RPMI8226 (cell line): Measurements from ENCODE around the gene TGFBR3.

Experiments used
- DNase-seq: peaks from one replicate; pipeline ENCODE4 v3.0.0-alpha.2; 2015

The TGFBR3 gene

DNA sequence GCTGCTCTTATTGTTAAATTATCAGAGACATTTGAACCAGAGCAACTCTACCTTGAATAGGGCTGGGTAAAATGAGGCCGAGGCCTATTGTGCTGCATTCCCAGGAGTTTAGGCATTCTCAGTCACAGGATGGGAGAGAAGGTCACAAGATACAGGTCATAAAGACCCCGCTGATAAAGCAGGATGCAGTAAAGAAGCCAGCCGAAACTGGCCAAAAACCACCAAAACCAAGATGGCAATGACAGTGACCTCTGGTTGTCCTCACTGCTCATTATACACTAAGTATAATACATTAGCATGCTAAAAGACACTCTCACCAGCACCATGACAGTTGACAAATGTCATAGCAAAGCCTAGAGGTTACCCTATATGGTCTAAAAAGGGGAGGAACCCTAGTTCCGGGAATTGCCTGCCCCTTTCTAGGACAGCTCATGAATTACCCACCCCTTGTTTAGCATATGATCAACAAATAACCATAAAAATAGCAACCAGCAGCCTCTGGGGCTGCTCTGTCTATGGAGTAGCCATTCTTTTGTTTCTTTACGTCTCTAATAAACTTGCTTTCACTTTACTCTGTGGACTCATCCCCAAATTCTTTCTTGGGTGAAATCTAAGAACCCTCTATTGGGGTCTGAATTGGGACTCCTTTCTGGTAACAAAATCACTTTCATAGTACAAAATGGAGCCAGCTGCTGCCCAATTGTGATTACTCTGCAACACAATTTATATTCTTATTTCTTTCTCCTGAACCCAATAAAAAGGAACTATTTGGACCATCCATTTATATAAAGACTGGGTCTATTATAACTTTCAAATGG is 179.6 kb downstream of the TGFBR3 start:
- DNase-seq: no peak

- no peak for DNase-seq
Observed at GRCh38 chr1:91704746-91705145, 181.2 kb downstream of the TGFBR3 start.

DNA sequence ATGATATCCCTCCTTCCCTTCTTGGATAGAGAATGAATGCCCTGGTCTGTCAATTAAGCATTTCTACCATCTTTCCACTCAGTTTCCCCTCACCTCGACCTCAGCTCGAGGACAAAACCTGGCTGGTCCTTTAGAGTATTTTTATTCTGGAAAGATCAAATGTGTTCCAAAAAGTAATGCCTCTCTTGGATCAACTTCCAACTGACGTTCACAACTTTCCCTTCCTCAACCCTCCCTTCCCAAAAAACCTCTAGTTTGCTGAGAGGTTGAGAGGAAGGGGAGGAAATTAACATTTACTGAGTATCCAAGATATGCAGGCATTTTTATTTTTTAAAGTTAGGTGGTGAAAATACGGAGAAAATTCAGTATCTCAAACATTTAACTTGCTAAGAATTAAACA is 182.9 kb downstream of the TGFBR3 start:
- no peak for DNase-seq

DNA sequence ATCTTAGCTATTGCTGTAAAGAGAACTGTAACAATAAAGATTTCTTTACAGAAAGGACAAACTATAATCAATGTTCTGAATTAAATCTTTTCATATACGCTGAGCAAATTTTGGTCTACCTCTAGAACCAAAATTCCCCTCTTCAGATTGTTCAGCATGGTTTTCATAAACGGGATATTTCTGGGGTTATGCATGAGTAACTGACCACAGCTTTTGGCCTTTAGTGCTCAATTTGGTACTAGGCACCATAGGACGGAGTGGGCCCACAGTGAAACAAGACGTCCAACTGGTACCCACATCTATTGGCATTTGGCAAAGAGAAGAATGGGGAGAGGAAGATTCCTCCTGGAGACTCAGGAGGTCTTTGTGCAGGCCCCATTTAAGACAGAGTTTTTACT is 184.5 kb downstream of the TGFBR3 start:
- DNase-seq: no peak

- no peak for DNase-seq
Observed at GRCh38 chr1:91700771-91701471, 185.0 kb downstream of the TGFBR3 start.

DNA sequence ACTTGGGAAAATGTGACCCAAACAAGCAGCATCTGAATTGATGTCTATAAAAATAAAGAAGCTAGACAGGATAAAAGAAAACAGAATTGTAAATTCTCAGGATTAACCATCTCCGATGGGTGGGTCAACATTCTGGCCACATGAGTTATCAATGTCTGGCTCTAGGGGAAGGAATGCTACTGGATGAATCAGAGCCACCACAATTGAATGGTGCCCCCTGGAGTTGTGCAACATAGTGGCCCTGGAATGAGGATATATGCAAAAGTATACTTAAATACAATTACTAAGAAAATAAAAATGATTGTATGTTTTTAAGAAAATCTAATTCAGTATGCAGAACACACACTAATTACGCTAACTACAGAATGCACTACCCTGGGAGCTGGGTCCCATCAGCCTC is 185.6 kb downstream of the TGFBR3 start:
- no peak for DNase-seq

- no peak for DNase-seq
Observed at GRCh38 chr1:91699339-91699974, 186.5 kb downstream of the TGFBR3 start.

DNA sequence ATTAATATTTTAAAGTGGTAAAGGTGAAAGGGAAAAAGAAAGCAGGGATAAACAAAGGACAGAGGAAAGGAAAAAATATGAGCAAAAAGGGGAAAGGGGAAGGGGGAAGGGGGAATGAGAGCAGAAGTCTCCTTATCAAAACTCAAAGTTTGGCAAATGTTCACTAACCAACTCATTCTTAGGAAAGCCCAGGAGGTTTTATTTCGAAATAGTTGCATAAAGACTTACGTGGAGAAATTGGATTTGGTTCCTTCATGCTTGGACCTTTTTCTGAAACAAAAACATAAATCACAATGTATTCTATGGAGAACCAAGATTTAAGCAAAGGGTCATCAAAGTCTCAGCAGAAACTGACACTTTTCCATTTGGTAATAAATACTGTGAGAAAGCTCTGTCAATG is 188.1 kb downstream of the TGFBR3 start:
- DNase-seq: no peak

- DNase-seq: no peak
Observed at GRCh38 chr1:91697416-91697815, 188.5 kb downstream of the TGFBR3 start.

- DNase-seq: no peak
Observed at GRCh38 chr1:91696321-91696720, 189.6 kb downstream of the TGFBR3 start.

GRCh38 chr1:91693557-91693956 is 192.4 kb downstream of the TGFBR3 start:
- no peak for DNase-seq

- DNase-seq: no peak
Observed at GRCh38 chr1:91691525-91691924, 194.4 kb downstream of the TGFBR3 start.

GRCh38 chr1:91689641-91690481 is 196.1 kb downstream of the TGFBR3 start:
- no peak for DNase-seq

DNA sequence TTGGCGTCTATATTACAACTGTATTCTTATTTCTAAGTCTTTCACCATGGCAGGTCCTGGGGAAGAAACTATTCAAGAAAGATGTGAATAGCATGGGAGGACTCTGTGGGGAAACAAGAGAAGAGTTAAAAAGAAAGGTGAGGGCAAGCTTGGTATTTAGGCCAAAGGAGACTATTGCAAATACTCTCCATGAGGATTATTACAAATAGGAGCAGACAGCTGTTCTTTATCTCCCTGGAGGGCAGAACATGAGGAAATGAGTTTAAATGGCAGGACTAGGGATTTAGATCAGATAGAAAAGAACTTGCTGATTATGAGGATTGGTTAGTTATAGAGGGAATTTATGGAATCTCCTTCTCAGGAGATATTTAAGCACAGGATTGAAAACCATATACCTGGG is 198.5 kb downstream of the TGFBR3 start:
- no peak for DNase-seq

- no peak for DNase-seq
Observed at GRCh38 chr1:91685994-91686393, 200.0 kb downstream of the TGFBR3 start.

- no peak for DNase-seq
Observed at GRCh38 chr1:91684481-91685196, 201.3 kb downstream of the TGFBR3 start.

DNA sequence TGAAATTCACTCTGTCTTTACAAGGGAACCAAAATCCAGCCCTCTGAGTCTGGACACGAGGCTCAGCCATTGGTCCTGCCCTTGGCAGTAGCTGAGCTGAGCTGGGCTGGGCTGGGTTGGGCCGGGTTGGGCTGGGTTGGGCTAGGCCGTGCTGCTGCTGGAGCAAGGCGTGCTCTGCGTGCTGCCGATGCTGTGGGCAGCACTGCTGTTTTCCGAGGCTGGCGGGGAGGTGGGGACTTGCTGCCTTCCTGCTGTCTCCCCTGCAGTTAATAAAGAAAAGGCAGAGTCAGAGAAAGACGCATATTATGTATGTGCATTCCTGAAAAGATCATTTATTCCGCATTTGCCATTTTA is 202.4 kb downstream of the TGFBR3 start:
- DNase-seq: no peak

DNA sequence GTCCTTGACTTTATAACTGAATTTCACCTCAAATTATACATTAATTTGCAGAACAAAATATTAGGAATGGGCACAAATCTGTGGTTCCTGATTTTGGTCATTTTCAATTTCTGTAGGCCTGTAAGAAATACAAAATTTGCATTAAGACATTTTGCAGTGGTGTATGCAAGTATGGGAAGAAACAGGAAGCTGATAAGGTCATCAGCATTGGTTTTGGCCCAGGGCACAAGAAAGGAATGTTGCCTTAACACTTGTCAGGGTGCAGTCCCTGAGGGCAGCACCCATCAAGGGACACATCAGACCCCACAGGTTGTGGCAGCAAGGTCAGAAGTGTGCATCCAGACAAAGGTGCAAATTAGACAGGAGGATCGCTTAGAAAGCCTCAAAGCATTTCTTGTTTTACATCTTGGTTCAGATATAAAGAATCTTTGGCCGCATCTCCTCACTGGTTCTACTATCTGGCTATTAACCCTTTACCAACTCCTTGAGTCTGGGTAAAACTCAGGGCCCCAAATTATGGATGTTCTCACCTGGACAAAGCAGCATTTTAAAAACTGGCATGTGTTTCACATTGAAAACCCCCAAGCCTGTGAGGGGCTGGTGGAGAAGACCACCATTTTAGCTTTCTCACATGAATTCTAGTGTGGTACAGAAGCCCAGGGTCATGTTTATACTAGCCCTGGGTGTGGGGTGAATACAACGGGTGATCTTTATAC is 202.9 kb downstream of the TGFBR3 start:
- no peak for DNase-seq

- no peak for DNase-seq
Observed at GRCh38 chr1:91680556-91681155, 205.3 kb downstream of the TGFBR3 start.

DNA sequence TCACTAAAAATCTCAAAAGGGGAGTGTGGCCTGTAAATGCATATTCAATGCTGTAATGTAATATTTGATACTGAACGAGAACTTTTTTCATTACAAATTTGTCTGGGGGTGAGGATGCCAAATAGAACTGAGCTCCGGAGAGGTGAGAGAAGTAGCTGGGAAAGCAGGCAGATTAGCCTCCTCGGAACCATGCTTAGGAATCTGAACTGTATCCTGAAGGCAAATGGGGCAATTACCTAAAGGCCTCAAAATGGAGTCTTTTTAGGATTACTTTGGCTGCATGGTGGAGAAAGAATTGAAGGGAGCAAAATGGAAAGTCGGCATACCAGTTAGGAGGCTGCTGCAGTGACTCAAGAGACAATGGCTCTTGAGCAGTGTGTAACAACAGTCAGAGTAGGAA is 206.5 kb downstream of the TGFBR3 start:
- DNase-seq: no peak

DNA sequence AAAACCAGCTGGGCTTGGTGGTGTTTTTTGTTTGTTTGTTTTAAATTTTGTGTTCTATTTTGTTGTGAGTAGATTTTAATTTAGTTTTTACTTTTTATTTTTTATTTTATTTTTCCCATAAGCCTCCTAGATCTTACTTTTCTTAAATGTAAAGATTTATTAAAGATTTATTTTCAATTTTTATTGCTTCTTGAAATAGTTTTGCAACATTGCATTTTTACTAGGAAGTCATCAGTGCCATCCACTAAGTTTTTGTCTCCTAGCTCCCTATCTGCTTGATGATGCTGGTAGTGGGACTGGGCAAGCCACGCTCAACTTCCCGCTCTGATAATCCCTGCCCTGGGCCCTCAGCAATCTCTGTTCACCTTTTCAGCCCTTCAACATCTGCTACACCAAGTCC is 209.9 kb downstream of the TGFBR3 start:
- DNase-seq: no peak
